ENCODE measurements around the gene RIMKLB. TPM values are rescaled to one million over a fixed set of nuclear protein-coding genes. Genes with fewer than 3 reads are reported as not detected.

The RIMKLB gene
- total and polyA plus RNA-seq, 2 of the 8 experiments (the other 6 are each of a cell fraction or from before 2014, with no cell fraction given), result 37.8 to 78.2 TPM

DNA sequence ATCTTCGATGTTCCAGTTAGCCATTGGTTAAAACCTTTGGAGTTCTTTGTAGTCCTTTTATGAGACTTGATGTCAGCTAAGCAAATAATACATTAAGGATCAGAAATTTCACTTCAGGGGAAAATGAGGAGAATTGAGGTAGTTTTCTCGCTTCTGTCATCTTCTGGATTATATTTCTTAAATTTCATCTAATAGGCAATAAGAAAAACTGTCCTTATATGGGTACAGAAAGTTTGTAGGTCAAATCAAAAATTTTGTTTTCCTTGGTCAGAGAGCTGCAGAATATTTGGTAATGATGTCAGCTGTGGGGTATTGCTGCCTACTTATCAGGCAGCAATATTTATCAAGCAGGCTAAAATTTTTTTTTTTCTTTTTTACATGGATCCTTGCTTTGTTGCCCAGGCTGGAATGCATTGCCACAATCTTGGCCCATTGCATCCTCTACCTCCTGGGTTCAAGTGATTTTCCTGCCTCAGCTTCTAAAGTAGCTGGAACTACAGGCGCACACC is 37.1 kb downstream of the RIMKLB start:
- CTCF ChIA-PET (ENCODE audit: partially characterized antibody), result interaction anchor here (0.6 to 1.4 kb wide), 8 partner anchors 10 to 1019 kb away, joined by 3 to 4 read pairs (median 3); no protein-coding TSS in a partner anchor
- no peak for TF ChIP-seq YY1 (IDR thresholded peaks at IDR 0.05; ENCODE audit: low read depth, low read length)
- TF ChIP-seq PHF8 (conservative IDR thresholded peaks at IDR 0.05; ENCODE audit: low read depth, low read length), result no peak
- no peak for TF ChIP-seq RXRA (IDR thresholded peaks at IDR 0.05; ENCODE audit: insufficient read depth, low read depth, low read length)
- TF ChIP-seq KDM1A (IDR thresholded peaks at IDR 0.05; ENCODE audit: borderline replicate concordance, low read length), result no peak
- TF ChIP-seq SIN3A (conservative IDR thresholded peaks at IDR 0.05 in 1 of 2, IDR thresholded peaks at IDR 0.05 in 1 of 2; ENCODE audit: low read depth in 1 of 2, low read length in 2 of 2), result no peak

More for the DNA sequence above, 37.1 kb downstream of the RIMKLB start:
- no peak overlapping the region for H2BK15ac ChIP-seq (ENCODE audit: low read length)
- no peak overlapping the region for H2BK120ac ChIP-seq (replicated peaks; ENCODE audit: low read depth, low read length)
- no peak overlapping the region for H2BK5ac ChIP-seq (ENCODE audit: low read depth, low read length)
- no peaks in the 10 kb centered on the region for H3K23me2 ChIP-seq (ENCODE audit: low read depth, low read length)
- H3K79me1 ChIP-seq (ENCODE audit: low read depth, low read length), result peaks cover 6% of the 10 kb centered on the region
- H4K20me1 ChIP-seq (replicated peaks in 1 of 2; ENCODE audit: control insufficient read depth in 1 of 2, insufficient read depth in 2 of 2, low read length in 2 of 2), result peaks cover 5% of the 10 kb centered on the region in 2 experiments
- no peaks in the 10 kb centered on the region for H3K4me1 ChIP-seq (replicated peaks in 1 of 4; ENCODE audit: control insufficient read depth in 3 of 4, insufficient read depth in 4 of 4, low read length in 3 of 4)
- no peak overlapping the region for H2AK5ac ChIP-seq (ENCODE audit: low read depth, low read length)
- H3K4me3 ChIP-seq (ENCODE audit: extremely low read depth in 1 of 4, insufficient read depth in 2 of 4, low read depth in 3 of 4, low read length in 4 of 4), result no peak overlapping the region
- H4K8ac ChIP-seq (ENCODE audit: extremely low read depth, insufficient read depth, low read length), result no peak overlapping the region
- DNase-seq (ENCODE audit: low read depth in 1 of 2, low spot score in 2 of 2) (no peak), FAIRE-seq (no peak)
- H3K9ac ChIP-seq (replicated peaks in 1 of 4; ENCODE audit: extremely low read depth in 1 of 4, low read depth in 3 of 4, low read length in 3 of 4), result no peak overlapping the region
- no peak overlapping the region for H3K14ac ChIP-seq (ENCODE audit: insufficient read length)
- H4K5ac ChIP-seq (ENCODE audit: insufficient read length, low read depth, low read length), result no peak overlapping the region
- H3K23ac ChIP-seq (ENCODE audit: insufficient read length), result no peak overlapping the region
- 96% methylated on average over 3 of the region's 3 CpGs; no CpG with 5 or more reads in 1 of the 2 experiments for WGBS, 2 experiments (ENCODE audit: extremely low coverage in 1 of 2, insufficient coverage in 1 of 2, insufficient read length in 1 of 2, insufficient replicate concordance in 2 of 2, low coverage in 1 of 2, low lambda C conversion rate in 2 of 2, missing lambda C conversion rate in 1 of 2)
- no peak overlapping the region for H2AFZ ChIP-seq (ENCODE audit: low read length)
- no peak overlapping the region for H2BK12ac ChIP-seq (ENCODE audit: low read depth, low read length)
- no peak overlapping the region for H4K91ac ChIP-seq (replicated peaks; ENCODE audit: insufficient read length, low read length)
- no peaks in the 10 kb centered on the region for H3K9me3 ChIP-seq (ENCODE audit: insufficient read depth in 2 of 2, low read depth in 1 of 2, low read length in 1 of 2)
- H3K18ac ChIP-seq (ENCODE audit: extremely low read depth, low read length), result no peak overlapping the region
- H3K36me3 ChIP-seq (ENCODE audit: control insufficient read depth in 2 of 4, insufficient read depth in 4 of 4, low read length in 3 of 4), result peaks cover 0 to 3% (median 0%) of the 10 kb centered on the region in 4 experiments; a peak in 1 of 8 replicates
- no peak overlapping the region for H3K27ac ChIP-seq (ENCODE audit: low read depth, low read length)
- no peaks in the 10 kb centered on the region for H3K27me3 ChIP-seq (replicated peaks in 1 of 4; ENCODE audit: control insufficient read depth in 3 of 4, extremely low read depth in 1 of 4, insufficient read depth in 3 of 4, low read length in 3 of 4)
- H3K4me2 ChIP-seq (ENCODE audit: insufficient read depth in 1 of 2, low read depth in 2 of 2, low read length in 2 of 2), result no peak overlapping the region
- H3K56ac ChIP-seq (replicated peaks; ENCODE audit: insufficient read length, low read depth, low read length), result no peak overlapping the region
- no peak overlapping the region for H2BK20ac ChIP-seq (ENCODE audit: low read length)
- POLR2A ChIA-PET (ENCODE audit: partially characterized antibody), result interaction anchor here (0.8 to 1.3 kb wide), 2 partner anchors 8 to 19 kb away, joined by 3 to 4 read pairs; no protein-coding TSS in a partner anchor
- no peak overlapping the region for H3K4ac ChIP-seq (replicated peaks; ENCODE audit: insufficient read length, low read depth, low read length)
- H3K79me2 ChIP-seq (ENCODE audit: control insufficient read depth in 1 of 2, insufficient read depth in 2 of 2, low read length in 2 of 2), result peaks cover 3 to 91% of the 10 kb centered on the region in 2 experiments

Data from H1 (cell line).